ENCODE data around the gene MDM2. TPM values are rescaled to one million over a fixed set of nuclear protein-coding genes. Genes with fewer than 3 reads are reported as not detected.
"Not testable (repeated sequence)": the region's sequence is repeated elsewhere in the genome, so short reads cannot be mapped to it uniquely, and the experiment has no call there.

MDM2 gene
- total RNA-seq, 1 donor from 2014 or later: 303 TPM

GRCh38 chr12:68812553-68813241 lies 4.7 kb downstream of the MDM2 start:
- Mint-ChIP-seq H3K27ac (peak overlapping the region; percentile 37), H3K27me3 (ENCODE audit: insufficient read depth) (peaks cover 2% of the 10 kb centered on the region), H3K4me1 (ENCODE audit: low read depth) (peaks cover 64% of the 10 kb centered on the region), H3K36me3 (ENCODE audit: low read depth) (peaks cover 59% of the 10 kb centered on the region), H3K9me3 (no peaks in the 10 kb centered on the region), H3K4me3 (peak overlapping the region; percentile 46)
- DNase-seq (ENCODE audit: low spot score): no peak
- intact Hi-C loops (cut with micrococcal nuclease): no loop called here

- no peak overlapping the region for H3K27ac Mint-ChIP-seq
- H3K9me3 Mint-ChIP-seq: no peaks in the 10 kb centered on the region
- H3K4me3 Mint-ChIP-seq: peak overlapping the region; percentile 46
- H3K27me3 Mint-ChIP-seq (ENCODE audit: insufficient read depth): peaks cover 2% of the 10 kb centered on the region
- peaks cover 59% of the 10 kb centered on the region for H3K36me3 Mint-ChIP-seq (ENCODE audit: low read depth)
- H3K4me1 Mint-ChIP-seq (ENCODE audit: low read depth): peaks cover 64% of the 10 kb centered on the region
- DNase-seq (ENCODE audit: low spot score): no peak
- intact Hi-C loops (cut with micrococcal nuclease): no loop called here
These were observed 5.2 kb downstream of the MDM2 start for GRCh38 chr12:68813242-68813593.

DNA sequence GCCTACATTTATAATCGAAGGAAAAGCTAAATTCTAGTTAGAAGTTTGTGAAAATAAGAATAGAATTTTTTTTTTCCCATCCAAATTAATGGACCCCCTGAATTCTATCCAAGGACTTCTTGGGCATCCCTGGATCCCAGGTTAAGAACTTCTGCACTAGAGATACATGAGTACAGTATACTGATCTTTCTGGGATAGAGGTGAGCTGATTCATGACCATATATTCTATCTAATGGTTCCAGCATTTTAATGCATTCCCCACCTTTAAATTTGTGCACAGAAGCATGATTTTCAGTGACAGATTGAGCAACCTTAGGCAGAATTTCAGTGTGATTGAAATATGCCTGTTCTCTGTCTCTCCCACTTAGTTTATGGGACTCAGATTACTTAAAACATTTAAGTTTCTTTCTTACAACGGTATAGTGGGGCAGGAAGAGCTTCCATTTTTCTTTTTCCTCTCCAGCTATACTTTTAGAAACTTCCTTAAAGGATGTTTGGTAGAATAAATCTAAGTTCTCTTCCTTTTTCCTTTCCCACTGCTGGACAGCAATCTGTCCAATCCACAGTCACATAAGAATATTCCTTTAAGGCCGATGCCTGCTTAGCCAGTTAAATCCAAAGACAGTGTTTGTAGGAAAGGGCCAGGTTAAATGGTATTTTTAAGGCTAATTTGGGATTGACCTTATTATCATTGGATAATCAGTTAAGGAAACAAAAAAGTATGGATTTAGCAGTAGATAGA lies 6.7 kb downstream of the MDM2 start:
- peaks cover 65% of the 10 kb centered on the region for H3K4me1 Mint-ChIP-seq (ENCODE audit: low read depth)
- peak overlapping the region; percentile 23 for H3K4me3 Mint-ChIP-seq
- peak overlapping the region; percentile 1 for H3K27ac Mint-ChIP-seq
- H3K27me3 Mint-ChIP-seq (ENCODE audit: insufficient read depth): no peaks in the 10 kb centered on the region
- peaks cover 57% of the 10 kb centered on the region for H3K36me3 Mint-ChIP-seq (ENCODE audit: low read depth)
- no peaks in the 10 kb centered on the region for H3K9me3 Mint-ChIP-seq
- intact Hi-C loops (cut with micrococcal nuclease): no loop called here
- no peak for DNase-seq (ENCODE audit: low spot score)

GRCh38 chr12:68815232-68815927 lies 7.4 kb downstream of the MDM2 start:
- Mint-ChIP-seq H3K4me1 (ENCODE audit: low read depth) (peaks cover 71% of the 10 kb centered on the region), H3K4me3 (peak overlapping the region; percentile 23), H3K9me3 (no peaks in the 10 kb centered on the region), H3K27me3 (ENCODE audit: insufficient read depth) (no peaks in the 10 kb centered on the region), H3K27ac (peak overlapping the region; percentile 1), H3K36me3 (ENCODE audit: low read depth) (peaks cover 57% of the 10 kb centered on the region)
- intact Hi-C loops (cut with micrococcal nuclease): no loop called here
- no peak for DNase-seq (ENCODE audit: low spot score)

DNA sequence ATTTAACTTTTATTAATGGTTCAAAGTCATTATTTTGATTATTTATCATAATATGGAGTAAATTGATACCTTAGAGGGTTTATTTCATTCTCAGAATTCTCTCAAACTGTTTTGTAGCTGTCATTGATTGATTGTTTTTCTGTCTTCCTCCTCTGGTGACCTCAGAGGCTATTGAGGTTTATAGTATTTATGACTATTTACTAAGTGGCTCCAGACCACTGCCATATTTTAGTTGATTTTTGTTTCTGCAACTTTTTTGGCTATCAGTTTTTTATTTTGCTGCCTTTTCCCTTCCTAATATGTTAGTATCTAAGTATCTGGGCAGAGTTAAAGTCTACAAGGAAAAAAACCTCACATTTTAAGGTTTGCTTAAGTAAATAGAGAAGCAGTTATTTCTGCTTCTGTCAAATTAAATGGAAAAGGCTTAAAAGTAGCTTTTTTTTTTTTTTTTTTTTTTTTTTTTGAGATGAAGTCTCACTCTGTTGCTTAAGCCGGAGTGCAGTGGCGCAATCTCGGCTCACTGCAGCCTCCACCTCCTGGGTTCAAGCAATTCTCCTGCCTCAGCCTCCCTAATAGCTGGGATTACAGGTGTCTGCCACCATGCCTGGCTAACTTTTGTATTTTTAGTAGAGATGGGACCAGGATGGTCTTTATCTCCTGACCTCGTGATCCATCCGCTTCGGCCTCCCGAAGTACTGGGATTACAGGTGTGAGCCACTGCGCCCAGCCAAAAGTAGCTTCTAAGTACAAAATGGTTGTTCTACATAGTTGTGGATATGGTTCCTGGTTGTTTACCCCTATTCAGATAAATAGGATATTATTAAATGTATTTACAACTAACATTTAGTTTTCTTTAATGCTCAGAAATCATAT lies 8.2 kb downstream of the MDM2 start:
- H3K27me3 Mint-ChIP-seq (ENCODE audit: insufficient read depth): no peaks in the 10 kb centered on the region
- H3K9me3 Mint-ChIP-seq: no peaks in the 10 kb centered on the region
- intact Hi-C loops (cut with micrococcal nuclease): no loop called here
- H3K4me3 Mint-ChIP-seq: peak overlapping the region; percentile 65
- H3K27ac Mint-ChIP-seq: peak overlapping the region; percentile 11
- H3K36me3 Mint-ChIP-seq (ENCODE audit: low read depth): peaks cover 56% of the 10 kb centered on the region
- DNase-seq (ENCODE audit: low spot score): no peak
- H3K4me1 Mint-ChIP-seq (ENCODE audit: low read depth): peaks cover 69% of the 10 kb centered on the region

DNA sequence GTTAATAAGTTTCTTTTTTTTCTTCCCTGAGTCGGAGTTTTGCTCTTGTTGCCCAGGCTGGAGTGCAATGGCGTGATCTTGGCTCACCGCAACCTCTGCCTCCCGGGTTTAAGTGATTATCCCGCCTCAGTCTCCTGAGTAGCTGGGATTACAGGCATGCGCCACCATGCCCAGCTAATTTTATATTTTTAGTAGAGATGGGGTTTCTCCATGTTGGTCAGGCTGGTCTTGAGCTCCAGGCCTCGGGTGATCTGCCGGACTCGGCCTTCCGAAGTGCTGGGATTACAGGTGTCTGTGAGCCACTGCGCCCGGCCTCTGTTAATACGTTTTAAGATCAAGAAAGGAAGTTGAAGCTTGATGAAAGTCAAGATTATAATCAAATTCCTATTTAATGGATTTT lies 11.5 kb downstream of the MDM2 start:
- DNase-seq (ENCODE audit: low spot score); H3K4me3 Mint-ChIP-seq; H3K9me3 Mint-ChIP-seq; H3K27me3 Mint-ChIP-seq (ENCODE audit: insufficient read depth); H3K27ac Mint-ChIP-seq; intact Hi-C loops (cut with micrococcal nuclease): not testable (repeated sequence)
- Mint-ChIP-seq H3K4me1 (ENCODE audit: low read depth) (peaks cover 66% of the 10 kb centered on the region), H3K36me3 (ENCODE audit: low read depth) (peaks cover 51% of the 10 kb centered on the region)

DNA sequence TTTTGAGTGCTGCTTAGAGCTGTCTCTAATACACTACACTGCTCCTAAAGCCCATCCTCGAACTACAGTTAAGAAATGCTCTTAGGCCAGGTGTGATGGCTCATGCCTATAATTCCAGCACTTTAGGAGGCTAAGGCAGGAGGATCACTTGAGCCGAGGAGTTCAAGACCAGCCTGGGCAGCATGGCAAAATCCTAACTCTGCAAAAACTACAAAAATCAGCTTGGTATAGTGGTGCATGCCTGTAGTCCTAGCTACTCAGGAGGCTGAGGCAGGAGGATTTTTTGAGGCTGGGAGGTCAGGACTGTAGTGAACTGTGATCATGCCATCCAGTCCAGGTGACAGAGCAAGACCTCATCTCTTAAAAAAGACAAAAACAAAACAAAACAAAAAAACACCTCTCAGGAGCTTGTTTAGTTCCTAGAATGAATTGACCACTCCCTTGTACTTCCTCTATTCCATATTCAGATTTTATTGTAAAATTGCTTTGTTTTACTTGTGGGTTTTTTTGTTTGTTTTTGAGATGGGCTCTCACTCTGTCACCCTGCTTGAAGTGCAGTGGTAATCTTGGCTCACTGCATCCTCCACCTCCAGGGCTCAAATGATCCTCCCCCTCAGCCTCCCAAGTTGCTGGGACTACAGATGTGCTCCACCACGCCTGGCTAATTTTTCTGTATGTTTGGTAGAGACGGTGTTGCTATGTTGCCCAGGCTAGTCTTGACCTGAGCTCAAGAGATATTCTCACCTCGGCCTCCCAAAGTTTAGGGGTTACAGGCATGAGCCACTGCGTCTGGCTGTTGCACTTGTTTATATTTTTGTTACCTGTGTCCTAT lies 13.6 kb downstream of the MDM2 start:
- Mint-ChIP-seq H3K9me3 (no peaks in the 10 kb centered on the region), H3K27ac (peak overlapping the region; percentile 37), H3K4me1 (ENCODE audit: low read depth) (peaks cover 51% of the 10 kb centered on the region), H3K27me3 (ENCODE audit: insufficient read depth) (no peaks in the 10 kb centered on the region), H3K4me3 (no peak overlapping the region), H3K36me3 (ENCODE audit: low read depth) (peaks cover 54% of the 10 kb centered on the region)
- intact Hi-C loops (cut with micrococcal nuclease): no loop called here
- no peak for DNase-seq (ENCODE audit: low spot score)

- peak overlapping the region; percentile 15 for H3K27ac Mint-ChIP-seq
- intact Hi-C loops (cut with micrococcal nuclease): no loop called here
- H3K27me3 Mint-ChIP-seq (ENCODE audit: insufficient read depth): no peaks in the 10 kb centered on the region
- H3K4me3 Mint-ChIP-seq: no peak overlapping the region
- peaks cover 49% of the 10 kb centered on the region for H3K4me1 Mint-ChIP-seq (ENCODE audit: low read depth)
- H3K9me3 Mint-ChIP-seq: no peaks in the 10 kb centered on the region
- H3K36me3 Mint-ChIP-seq (ENCODE audit: low read depth): peaks cover 64% of the 10 kb centered on the region
- DNase-seq (ENCODE audit: low spot score): no peak
These were observed 15.7 kb downstream of the MDM2 start for GRCh38 chr12:68823696-68824095.

DNA sequence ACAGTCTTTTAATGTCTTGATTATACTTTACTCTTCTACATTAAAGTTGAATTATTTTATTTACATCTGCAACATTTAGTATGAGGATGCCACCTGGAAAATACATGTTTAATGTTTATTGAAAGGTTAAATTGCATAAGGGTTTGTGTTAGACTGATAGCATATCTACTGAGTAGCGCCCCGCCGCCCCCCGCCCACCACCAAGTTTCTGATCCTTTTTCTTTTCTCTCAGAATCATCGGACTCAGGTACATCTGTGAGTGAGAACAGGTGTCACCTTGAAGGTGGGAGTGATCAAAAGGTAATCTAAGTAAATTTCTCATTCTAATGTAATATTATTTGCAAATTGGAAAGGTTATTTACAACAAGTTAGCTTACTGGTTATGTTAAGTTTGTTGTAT lies 16.2 kb downstream of the MDM2 start:
- no peak for DNase-seq (ENCODE audit: low spot score)
- H3K27me3 Mint-ChIP-seq (ENCODE audit: insufficient read depth): no peaks in the 10 kb centered on the region
- H3K4me3 Mint-ChIP-seq: no peak overlapping the region
- no peaks in the 10 kb centered on the region for H3K9me3 Mint-ChIP-seq
- peaks cover 63% of the 10 kb centered on the region for H3K36me3 Mint-ChIP-seq (ENCODE audit: low read depth)
- H3K27ac Mint-ChIP-seq: no peak overlapping the region
- intact Hi-C loops (cut with micrococcal nuclease): no loop called here
- H3K4me1 Mint-ChIP-seq (ENCODE audit: low read depth): peaks cover 45% of the 10 kb centered on the region

- Mint-ChIP-seq H3K36me3 (ENCODE audit: low read depth) (peaks cover 61% of the 10 kb centered on the region), H3K4me3 (no peak overlapping the region), H3K27ac (no peak overlapping the region), H3K4me1 (ENCODE audit: low read depth) (peaks cover 41% of the 10 kb centered on the region), H3K27me3 (ENCODE audit: insufficient read depth) (no peaks in the 10 kb centered on the region), H3K9me3 (no peaks in the 10 kb centered on the region)
- intact Hi-C loops (cut with micrococcal nuclease): no loop called here
- no peak for DNase-seq (ENCODE audit: low spot score)
These were observed 16.7 kb downstream of the MDM2 start for GRCh38 chr12:68824597-68825250.

DNA sequence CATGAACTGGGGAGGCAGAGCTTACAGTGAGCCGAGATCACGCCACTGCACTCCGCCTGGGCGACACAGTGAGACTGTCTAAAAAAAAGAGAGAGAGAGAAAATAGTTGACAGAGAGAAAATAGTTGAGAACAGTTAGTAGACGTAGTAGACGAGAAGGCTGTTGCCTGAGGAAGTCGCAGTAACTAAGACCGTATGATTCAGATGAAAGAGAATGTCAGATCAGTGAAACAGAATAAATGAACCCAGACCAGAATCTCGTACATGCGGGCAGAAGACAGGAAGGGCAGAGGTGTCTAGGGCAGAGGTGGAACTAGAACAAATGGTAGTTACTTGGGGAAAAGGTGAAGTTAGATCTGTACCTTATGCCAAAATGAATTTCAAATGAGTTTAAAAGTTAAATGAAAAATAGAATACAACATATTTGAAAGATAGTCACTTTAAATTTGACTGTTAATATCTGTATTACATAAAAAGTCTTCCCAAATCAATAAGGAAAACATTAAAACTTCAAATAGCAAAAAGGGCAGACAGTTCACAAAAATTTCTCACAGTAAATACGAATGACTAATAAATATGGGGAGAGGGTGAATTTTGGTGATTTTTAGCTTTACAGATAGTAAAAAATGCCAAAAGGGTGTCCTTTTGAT lies 17.7 kb downstream of the MDM2 start:
- H3K4me3 Mint-ChIP-seq: no peak overlapping the region
- intact Hi-C loops (cut with micrococcal nuclease): no loop called here
- no peak for DNase-seq (ENCODE audit: low spot score)
- no peaks in the 10 kb centered on the region for H3K27me3 Mint-ChIP-seq (ENCODE audit: insufficient read depth)
- H3K27ac Mint-ChIP-seq: no peak overlapping the region
- H3K9me3 Mint-ChIP-seq: no peaks in the 10 kb centered on the region
- H3K4me1 Mint-ChIP-seq (ENCODE audit: low read depth): peaks cover 40% of the 10 kb centered on the region
- H3K36me3 Mint-ChIP-seq (ENCODE audit: low read depth): peaks cover 58% of the 10 kb centered on the region
